Natural killer cell (primary cell): ENCODE results near the gene NUCB1. TPM values are rescaled to one million over a fixed set of nuclear protein-coding genes. Genes with fewer than 3 reads are reported as not detected.

ENCODE experiments used
- ATAC-seq, 3 donors: fragments of 150-1000 bp in 2 of 3; fragments of 200-7000 bp in 1 of 3; cut with Tn5 transposase; 1 replicate in 1 of 3; 2 replicates in 2 of 3; pipeline ENCODE4 v1.10.0; 2021; ENCODE audit warnings: mild to moderate bottlenecking in 2 of 3, moderate library complexity in 2 of 3
- DNase-seq, 2 donors: peaks; one replicate each; pipeline versions ENCODE4 v3.0.0 to v3.0.0-alpha.2; 2013 to 2021; ENCODE audit warnings: mixed read lengths in 1 of 2
- H3K27ac ChIP-seq: one replicate; pipeline ENCODE4 v1.5.1; 2013; ENCODE audit warnings: mild to moderate bottlenecking, low read length
- H3K27me3 ChIP-seq: one replicate; pipeline ENCODE4 v1.6.1; 2013; ENCODE audit warnings: low read length; ENCODE audit not compliant: control insufficient read depth, insufficient read depth
- H3K36me3 ChIP-seq: one replicate; pipeline ENCODE4 v1.6.1; 2013; ENCODE audit warnings: low read length; ENCODE audit not compliant: control insufficient read depth, insufficient read depth
- H3K4me1 ChIP-seq: one replicate; pipeline ENCODE4 v1.6.1; 2013; ENCODE audit warnings: low read length; ENCODE audit not compliant: control insufficient read depth, insufficient read depth
- H3K4me3 ChIP-seq: one replicate; pipeline ENCODE4 v1.5.1; 2013; ENCODE audit warnings: low read length
- H3K9me3 ChIP-seq: one replicate; pipeline ENCODE4 v1.6.1; 2013; ENCODE audit warnings: low read length; ENCODE audit not compliant: control insufficient read depth, insufficient read depth
- H3K27ac Mint-ChIP-seq, 2 donors: one replicate each; pipeline ENCODE4 v1.8.0; 2022; ENCODE audit warnings: mild to moderate bottlenecking in 2 of 2, mixed read lengths in 2 of 2, moderate library complexity in 1 of 2
- H3K27me3 Mint-ChIP-seq, 2 donors: one replicate each; pipeline ENCODE4 v1.8.0; 2022; ENCODE audit warnings: low read depth in 2 of 2, mixed read lengths in 2 of 2
- H3K36me3 Mint-ChIP-seq: one replicate; pipeline ENCODE4 v1.8.0; 2022; ENCODE audit warnings: mixed read lengths
- H3K4me1 Mint-ChIP-seq, 2 donors: one replicate each; pipeline ENCODE4 v1.8.0; 2022; ENCODE audit warnings: mixed read lengths in 2 of 2
- H3K4me3 Mint-ChIP-seq: one replicate; pipeline ENCODE4 v1.8.0; 2022; ENCODE audit warnings: mild to moderate bottlenecking, moderate library complexity, mixed read lengths
- H3K9me3 Mint-ChIP-seq, 2 donors: one replicate each; pipeline ENCODE4 v1.8.0; 2022; ENCODE audit warnings: mixed read lengths in 2 of 2
- WGBS: methylation state at CpG from one replicate; pipeline ENCODE4 v1.1.7; 2013; ENCODE audit warnings: missing lambda C conversion rate; ENCODE audit not compliant: insufficient coverage; 5-methylcytosine and 5-hydroxymethylcytosine counted together
- intact Hi-C: fragments of 100-400 bp; cut with micrococcal nuclease; formaldehyde crosslinking; loops from one replicate; pipeline ENCODE4 v1.14.2; 2022
- total RNA-seq, 4 donors: library from RNA; stranded (reverse); fragments of 120-200 nt in 1 of 4; gene quantifications; one replicate each; pipeline versions ENCODE4 v1.2.3 to v1.2.4, GENCODE V29; 2013 to 2022
- TF ChIP-seq, protein P1 (sequence below): fragments of 200-600 bp; IDR thresholded peaks from one replicate; pipeline ENCODE4 v1.8.0; 2022; ENCODE audit warnings: antibody characterized with exemption

Gene NUCB1
- total RNA-seq, 3 donors from 2014 or later (not counting 1 experiment from before 2014, with no cell fraction given) = 163 to 192 (median 171) TPM

DNA sequence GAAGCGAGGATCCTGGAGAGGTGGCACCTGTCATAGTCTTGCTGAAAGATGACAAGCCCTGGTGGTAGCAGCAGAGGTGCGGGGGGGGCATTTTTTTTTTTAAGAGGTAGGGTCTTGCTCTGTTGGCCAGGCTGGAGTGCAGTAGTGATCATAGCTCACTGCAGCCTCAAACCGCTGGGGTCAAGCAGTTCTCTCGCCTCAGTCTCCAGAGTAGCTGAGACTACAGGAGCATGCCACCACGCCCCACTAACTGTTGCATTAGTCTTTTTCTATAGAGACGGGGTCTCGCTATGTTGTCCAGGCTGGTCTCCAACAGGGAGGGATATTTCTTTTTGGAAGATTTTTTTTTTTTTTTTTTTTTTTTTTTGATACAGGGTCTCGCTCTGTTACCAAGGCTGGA lies 57.9 kb downstream of the NUCB1 start:
- intact Hi-C loops = no loop called here
- peaks cover 39% of the 10 kb centered on the region for H3K4me1 ChIP-seq

DNA sequence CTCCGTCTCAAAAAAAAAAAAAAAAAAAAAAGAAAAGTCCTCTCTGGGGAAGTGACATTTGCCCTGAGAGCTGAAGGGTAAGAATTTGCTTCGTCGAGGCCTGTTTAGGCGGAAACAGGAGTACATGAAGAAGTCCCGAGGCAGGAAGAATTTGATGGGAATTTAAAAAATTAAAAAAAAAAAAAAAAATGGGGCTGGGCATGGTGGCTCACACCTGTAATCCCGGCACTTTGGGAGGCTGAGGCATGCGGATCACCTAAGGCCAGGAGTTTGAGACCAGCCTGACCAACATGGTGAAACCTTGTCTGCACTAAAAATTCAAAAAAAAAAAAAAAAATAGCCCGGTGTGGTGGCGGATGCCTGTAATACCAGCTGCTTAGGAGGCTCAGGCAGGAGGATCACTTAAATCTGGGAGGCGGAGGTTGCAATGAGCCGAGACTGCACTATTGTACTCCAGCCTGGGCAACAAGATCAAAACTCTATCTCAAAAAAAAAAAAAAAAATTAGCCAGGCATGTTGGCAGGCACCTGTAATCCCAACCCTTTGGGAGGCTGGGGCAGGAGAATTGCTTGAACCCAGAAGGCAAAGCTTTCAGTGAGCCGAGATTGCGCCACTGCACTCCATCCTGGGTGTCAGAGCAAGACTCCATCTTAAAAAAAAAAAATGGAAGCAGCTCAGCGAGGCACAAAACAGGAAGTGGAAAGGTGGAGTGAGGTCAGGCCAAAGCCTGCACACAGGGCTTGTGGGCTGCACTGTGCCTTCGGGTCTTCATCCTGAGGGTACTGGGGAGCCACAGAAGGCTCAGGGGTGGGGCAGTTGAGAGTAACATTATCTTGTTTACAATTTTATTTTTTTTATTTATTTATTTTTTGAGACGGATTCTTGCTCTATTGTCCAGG lies 59.5 kb downstream of the NUCB1 start:
- peaks cover 50% of the 10 kb centered on the region for H3K4me1 ChIP-seq
- ATAC-seq (no peak), DNase-seq (no peak)
- H3K4me1 Mint-ChIP-seq = peaks cover 42 to 57% of the 10 kb centered on the region in 2 donors
- TF ChIP-seq, protein P1, sequence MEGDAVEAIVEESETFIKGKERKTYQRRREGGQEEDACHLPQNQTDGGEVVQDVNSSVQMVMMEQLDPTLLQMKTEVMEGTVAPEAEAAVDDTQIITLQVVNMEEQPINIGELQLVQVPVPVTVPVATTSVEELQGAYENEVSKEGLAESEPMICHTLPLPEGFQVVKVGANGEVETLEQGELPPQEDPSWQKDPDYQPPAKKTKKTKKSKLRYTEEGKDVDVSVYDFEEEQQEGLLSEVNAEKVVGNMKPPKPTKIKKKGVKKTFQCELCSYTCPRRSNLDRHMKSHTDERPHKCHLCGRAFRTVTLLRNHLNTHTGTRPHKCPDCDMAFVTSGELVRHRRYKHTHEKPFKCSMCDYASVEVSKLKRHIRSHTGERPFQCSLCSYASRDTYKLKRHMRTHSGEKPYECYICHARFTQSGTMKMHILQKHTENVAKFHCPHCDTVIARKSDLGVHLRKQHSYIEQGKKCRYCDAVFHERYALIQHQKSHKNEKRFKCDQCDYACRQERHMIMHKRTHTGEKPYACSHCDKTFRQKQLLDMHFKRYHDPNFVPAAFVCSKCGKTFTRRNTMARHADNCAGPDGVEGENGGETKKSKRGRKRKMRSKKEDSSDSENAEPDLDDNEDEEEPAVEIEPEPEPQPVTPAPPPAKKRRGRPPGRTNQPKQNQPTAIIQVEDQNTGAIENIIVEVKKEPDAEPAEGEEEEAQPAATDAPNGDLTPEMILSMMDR = no peak
- H3K4me3 ChIP-seq = no peak overlapping the region
- H3K27me3 Mint-ChIP-seq = no peaks in the 10 kb centered on the region
- no peak overlapping the region for H3K4me3 Mint-ChIP-seq
- no peaks in the 10 kb centered on the region for H3K9me3 ChIP-seq
- no peaks in the 10 kb centered on the region for H3K36me3 ChIP-seq
- H3K27ac ChIP-seq = no peak overlapping the region
- H3K36me3 Mint-ChIP-seq = no peaks in the 10 kb centered on the region
- intact Hi-C loops = loop anchor here (5.0 to 10.0 kb wide), 2 partner anchors 87 to 315 kb away; partner anchors contain the start of genes CA11 and PPP1R15A
- 80% methylated on average over 15 of the region's 16 CpGs for WGBS
- H3K27me3 ChIP-seq = no peaks in the 10 kb centered on the region
- H3K9me3 Mint-ChIP-seq = no peaks in the 10 kb centered on the region
- no peak overlapping the region for H3K27ac Mint-ChIP-seq

More for the DNA sequence above, 57.9 kb downstream of the NUCB1 start:
- H3K27me3 Mint-ChIP-seq = no peaks in the 10 kb centered on the region
- Histone ChIP-seq H3K27ac (no peak overlapping the region), H3K9me3 (no peaks in the 10 kb centered on the region), H3K4me3 (no peak overlapping the region), H3K36me3 (no peaks in the 10 kb centered on the region), H3K27me3 (no peaks in the 10 kb centered on the region)
- no peaks in the 10 kb centered on the region for H3K36me3 Mint-ChIP-seq
- DNase-seq (no peak), ATAC-seq (no peak)
- TF ChIP-seq, protein P1 = no peak
- WGBS = over 99% methylated on average over 7 of the region's 8 CpGs
- no peaks in the 10 kb centered on the region for H3K9me3 Mint-ChIP-seq
- peaks cover 29 to 41% of the 10 kb centered on the region in 2 donors for H3K4me1 Mint-ChIP-seq
- H3K27ac Mint-ChIP-seq = no peak overlapping the region
- H3K4me3 Mint-ChIP-seq = peak overlapping the region; percentile 40

DNA sequence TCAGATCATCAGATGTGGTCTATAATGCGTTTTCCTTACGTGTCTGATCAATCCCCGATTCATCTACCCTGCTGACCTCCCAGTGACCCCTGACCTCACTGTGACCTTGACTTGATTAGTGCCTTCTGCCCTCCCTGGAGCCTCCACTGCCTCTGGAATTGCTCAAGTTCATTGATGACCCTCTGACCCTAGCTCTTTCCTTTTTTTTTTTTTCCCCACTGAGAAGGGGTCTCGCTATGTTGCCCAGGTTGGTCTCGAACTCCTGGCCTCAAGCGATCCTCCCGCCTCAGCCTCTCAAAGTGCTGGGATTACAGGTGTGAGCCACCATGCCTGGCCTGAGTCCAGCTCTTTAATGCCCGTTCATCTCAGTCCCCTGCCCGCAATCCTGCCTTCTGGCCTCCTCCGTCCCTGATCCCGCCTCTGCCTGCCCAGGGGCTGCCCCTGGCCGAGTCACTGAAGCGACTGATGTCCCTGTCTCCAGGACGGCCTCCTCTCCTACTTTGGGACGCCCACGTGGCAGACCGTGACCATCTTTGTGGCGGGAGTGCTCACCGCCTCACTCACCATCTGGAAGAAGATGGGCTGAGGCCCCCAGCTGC lies 61.0 kb downstream of the NUCB1 start:
- Histone ChIP-seq H3K4me1 (peaks cover 47% of the 10 kb centered on the region), H3K36me3 (no peaks in the 10 kb centered on the region), H3K27me3 (no peaks in the 10 kb centered on the region), H3K4me3 (no peak overlapping the region), H3K9me3 (no peaks in the 10 kb centered on the region), H3K27ac (no peak overlapping the region)
- intact Hi-C loops = loop anchor here (5.0 to 10.0 kb wide), 2 partner anchors 89 to 316 kb away; partner anchors contain the start of genes CA11 and PPP1R15A
- H3K27me3 Mint-ChIP-seq = no peaks in the 10 kb centered on the region
- no peaks in the 10 kb centered on the region for H3K9me3 Mint-ChIP-seq
- DNase-seq (no peak), ATAC-seq (no peak)
- H3K27ac Mint-ChIP-seq = peak overlapping the region; percentile 98 to 99
- H3K36me3 Mint-ChIP-seq = no peaks in the 10 kb centered on the region
- WGBS = 90% methylated on average over 18 of the region's 19 CpGs
- H3K4me3 Mint-ChIP-seq = no peak overlapping the region
- H3K4me1 Mint-ChIP-seq = peaks cover 47 to 62% of the 10 kb centered on the region in 2 donors
- TF ChIP-seq, protein P1 = no peak
